Inflammatory macrophage (primary cell): ENCODE data around the gene CCND1.

Source experiments
- DNase-seq, 2 donors: peaks; one replicate each; pipeline ENCODE4 v3.0.0-alpha.2; 2020 to 2022
- total RNA-seq, 18 experiments: gene quantifications; one replicate each; lab custom pipeline; 2026; ENCODE audit warnings: mixed read lengths in 6 of 18, inconsistent platforms in 2 of 18; lab: John Stamatoyannopoulos, UW

The CCND1 gene
- 18.2 to 234 (median 41.6) reads per million in 18 experiments for total RNA-seq

DNA sequence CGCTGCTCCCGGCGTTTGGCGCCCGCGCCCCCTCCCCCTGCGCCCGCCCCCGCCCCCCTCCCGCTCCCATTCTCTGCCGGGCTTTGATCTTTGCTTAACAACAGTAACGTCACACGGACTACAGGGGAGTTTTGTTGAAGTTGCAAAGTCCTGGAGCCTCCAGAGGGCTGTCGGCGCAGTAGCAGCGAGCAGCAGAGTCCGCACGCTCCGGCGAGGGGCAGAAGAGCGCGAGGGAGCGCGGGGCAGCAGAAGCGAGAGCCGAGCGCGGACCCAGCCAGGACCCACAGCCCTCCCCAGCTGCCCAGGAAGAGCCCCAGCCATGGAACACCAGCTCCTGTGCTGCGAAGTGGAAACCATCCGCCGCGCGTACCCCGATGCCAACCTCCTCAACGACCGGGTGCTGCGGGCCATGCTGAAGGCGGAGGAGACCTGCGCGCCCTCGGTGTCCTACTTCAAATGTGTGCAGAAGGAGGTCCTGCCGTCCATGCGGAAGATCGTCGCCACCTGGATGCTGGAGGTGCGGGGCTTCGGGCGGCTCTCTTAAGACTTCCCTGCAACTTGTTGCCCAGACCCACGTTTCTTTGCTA is at the start of gene CCND1:
Gene CCND1, plus strand, starts transcription at position 162 of the 587 bp plus-strand sequence. Its CDS starts 158 bp downstream, at position 320.
- DNase-seq, result peak; percentile 37 to 71

GRCh38 chr11:69592986-69593650 is 47.8 kb upstream of the CCND1 start:
- DNase-seq, result no peak

GRCh38 chr11:69593851-69594250 is 47.1 kb upstream of the CCND1 start:
- DNase-seq, result no peak

GRCh38 chr11:69594481-69594880 is 46.5 kb upstream of the CCND1 start:
- DNase-seq, result peak in 1 of 2 donors; percentile 41

DNA sequence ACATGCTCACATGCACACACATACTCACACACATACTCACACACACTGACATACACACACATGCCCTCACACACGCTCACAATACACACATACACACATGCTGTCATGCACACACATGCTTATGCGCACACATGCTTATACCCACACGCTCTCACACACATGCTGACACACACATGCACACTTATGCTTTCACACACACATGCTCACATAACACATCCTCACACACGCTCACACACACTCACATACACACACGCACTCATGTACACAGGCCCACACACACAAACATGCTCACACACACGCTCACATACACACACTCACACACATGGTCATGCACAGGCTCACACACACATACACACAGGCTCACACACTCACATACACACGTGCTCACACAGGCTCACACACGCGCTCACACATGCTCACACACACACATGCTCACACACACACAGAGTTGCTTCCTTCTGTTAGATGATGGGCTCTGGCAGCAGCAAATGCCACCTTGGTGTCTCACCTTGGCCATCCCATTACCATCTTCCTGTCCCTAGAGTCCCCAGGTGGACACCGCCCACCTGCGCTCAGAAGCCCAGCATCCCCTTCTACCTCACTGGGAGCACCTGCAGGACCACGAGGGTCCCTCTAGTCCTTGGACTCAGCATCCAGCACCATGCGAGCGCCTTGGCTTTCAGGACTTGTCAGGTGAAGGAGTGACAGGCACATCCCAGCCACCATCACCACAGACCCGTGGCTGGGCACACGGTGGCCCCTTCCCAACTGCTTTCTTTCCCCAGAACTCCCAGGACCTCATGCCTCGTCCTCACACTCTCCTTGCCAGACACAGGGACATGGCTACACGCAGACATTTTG is 44.9 kb upstream of the CCND1 start:
- DNase-seq, result no peak

DNA sequence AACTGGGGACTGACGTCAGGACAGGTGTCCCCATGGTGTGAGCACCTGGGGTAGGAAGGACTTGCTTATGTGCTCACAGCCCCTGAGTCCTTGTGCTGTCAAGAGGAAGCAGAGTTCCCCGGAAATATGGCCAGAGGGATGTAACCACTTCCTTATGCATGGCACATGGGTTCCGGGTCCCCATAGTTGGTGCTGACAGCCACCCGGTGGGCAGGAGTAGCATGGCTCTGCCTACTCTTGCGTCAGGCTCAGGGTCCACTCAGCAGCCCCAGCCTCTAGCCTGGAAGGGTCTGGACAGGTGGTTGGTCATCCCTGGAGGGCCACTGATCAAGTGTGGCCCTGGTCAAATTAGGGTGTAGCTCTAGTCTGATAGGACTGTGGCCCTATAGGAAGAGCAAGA is 42.8 kb upstream of the CCND1 start:
- peak; percentile 26 to 45 for DNase-seq

- DNase-seq, result no peak
Measured at GRCh38 chr11:69599502-69599901, 41.5 kb upstream of the CCND1 start.

- DNase-seq, result no peak
Measured at GRCh38 chr11:69600001-69600400, 41.0 kb upstream of the CCND1 start.

DNA sequence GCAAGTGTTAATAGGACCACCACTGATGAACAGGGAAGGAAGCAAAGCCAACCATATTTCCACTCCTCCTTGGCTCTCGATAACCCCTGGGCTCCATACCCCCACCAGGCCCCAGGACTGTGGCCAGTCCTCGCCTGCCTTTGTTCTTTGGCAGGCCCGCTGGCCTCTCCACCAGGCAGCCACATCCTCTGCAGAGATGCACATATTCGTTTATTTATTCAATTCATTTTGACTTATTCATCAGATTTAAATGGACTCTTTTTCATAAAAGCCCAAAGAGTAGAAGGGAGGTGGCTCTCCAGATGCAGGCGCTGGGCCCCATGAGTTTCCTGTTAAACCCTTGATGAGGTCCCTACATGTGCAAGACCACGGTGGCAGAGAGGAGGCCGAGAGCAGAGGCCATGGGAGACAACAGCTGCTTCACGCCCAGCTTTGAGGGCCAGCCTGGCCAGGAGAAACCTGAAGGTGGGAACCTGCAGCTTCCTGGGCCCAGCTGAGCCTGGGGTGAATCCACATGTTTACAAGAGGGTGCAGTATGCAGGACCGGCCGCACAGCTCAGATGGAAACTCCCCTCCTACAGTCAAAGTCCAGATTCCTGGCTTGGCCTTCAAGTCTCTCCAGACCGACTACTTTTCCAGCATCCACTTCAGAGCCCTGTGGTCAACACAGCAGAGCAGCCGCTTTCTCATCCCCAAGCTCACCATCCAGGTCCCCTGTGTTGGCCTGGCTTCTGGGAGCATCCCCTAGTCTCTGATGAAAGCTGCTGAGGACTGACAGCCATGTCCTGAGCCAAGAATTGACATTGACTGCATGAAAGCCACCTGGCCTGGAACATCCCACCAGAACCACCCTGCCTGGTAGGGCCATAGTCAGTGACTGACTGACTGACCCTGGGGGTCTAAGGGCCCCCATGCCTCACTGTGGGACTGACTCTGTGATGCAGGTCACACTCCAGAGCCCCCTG is 39.7 kb upstream of the CCND1 start:
- DNase-seq, result no peak

- DNase-seq, result no peak
Measured at GRCh38 chr11:69603111-69603836, 37.7 kb upstream of the CCND1 start.

GRCh38 chr11:69604055-69604454 is 36.9 kb upstream of the CCND1 start:
- DNase-seq, result no peak

- no peak for DNase-seq
Measured at GRCh38 chr11:69605737-69606526, 35.0 kb upstream of the CCND1 start.

DNA sequence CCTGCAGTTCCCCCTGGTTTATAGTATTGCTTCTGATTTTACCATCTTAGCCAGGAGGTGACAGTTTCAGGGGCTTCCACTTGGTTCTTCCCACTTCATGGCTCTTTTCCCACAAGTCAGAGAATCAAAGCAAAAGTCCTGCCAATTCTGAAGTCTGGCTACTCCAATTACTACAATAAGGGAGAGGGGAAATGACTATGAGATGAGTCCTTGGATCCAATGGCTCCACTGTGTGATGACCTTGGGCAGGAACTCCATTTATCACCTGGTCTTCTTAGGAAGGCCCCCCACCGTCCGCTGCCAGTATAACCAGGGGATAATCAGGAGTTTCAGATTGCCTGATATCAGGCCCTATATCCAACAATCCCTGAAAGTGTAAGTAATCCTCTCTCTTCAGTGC is 31.6 kb upstream of the CCND1 start:
- no peak for DNase-seq

GRCh38 chr11:69611548-69612526 is 29.1 kb upstream of the CCND1 start:
- DNase-seq, result no peak

- no peak for DNase-seq
Measured at GRCh38 chr11:69613594-69613993, 27.4 kb upstream of the CCND1 start.

- no peak for DNase-seq
Measured at GRCh38 chr11:69614085-69614484, 26.9 kb upstream of the CCND1 start.

DNA sequence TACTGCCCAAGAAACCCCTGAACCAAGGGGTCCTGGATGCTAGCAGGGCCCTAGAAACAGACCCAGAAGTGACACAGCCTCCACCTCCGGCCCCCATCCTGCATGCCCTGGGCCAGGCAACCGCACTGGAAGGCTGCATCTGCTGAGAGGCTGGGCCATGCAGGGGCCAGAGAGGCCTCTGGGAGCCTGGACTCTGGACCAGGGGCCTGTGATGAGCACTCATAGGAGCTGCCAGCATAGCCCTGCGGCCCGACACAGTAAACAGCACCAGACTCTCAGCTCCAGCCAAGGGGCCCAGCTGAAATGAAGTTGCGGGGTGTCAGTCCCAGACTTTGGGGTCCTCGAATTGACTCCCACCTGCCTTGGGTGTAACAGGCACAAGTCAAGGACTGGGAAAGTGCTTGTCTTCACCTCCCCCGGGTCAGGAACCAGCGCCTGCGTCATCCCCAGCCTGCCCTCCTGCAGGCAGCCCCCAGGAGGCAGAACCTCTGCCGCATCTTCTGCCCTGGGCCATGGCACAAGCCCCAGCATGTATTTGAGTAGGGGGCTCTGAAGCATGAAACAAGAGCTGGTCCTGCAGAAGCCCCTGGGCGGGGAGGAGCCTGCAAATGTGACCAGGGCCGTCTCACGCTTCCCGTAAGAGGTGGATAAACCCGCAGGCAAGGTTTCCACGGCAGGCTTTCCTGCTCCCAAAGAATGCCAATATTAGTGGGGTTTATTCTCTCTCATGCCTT is 25.2 kb upstream of the CCND1 start:
- DNase-seq, result no peak

DNA sequence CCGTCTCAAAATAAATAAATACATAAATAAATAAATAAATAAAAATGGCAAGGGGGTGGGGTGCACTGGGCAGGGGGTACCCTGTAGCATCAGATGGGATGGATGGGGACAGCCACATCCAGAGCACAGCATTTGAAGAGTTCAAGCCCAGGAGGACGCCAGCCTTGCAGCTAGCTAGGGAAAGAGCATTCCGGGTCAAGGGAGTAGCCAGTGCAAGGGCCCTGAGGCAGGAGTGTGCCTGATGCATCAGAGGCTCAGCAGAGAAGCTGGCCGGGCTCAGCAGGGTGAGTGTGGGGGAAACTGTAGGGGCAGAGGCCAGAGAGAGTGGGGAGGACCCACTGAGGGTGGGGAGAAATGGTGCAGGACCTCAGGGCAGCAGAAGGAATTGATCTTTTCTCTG is 23.7 kb upstream of the CCND1 start:
- no peak for DNase-seq

GRCh38 chr11:69617682-69618081 is 23.3 kb upstream of the CCND1 start:
- no peak for DNase-seq
